ENCODE data around the gene ANTXR2.
"Not testable (repeated sequence)": the region's sequence is repeated elsewhere in the genome, so short reads cannot be mapped to it uniquely, and the experiment has no call there.

ANTXR2 gene

DNA sequence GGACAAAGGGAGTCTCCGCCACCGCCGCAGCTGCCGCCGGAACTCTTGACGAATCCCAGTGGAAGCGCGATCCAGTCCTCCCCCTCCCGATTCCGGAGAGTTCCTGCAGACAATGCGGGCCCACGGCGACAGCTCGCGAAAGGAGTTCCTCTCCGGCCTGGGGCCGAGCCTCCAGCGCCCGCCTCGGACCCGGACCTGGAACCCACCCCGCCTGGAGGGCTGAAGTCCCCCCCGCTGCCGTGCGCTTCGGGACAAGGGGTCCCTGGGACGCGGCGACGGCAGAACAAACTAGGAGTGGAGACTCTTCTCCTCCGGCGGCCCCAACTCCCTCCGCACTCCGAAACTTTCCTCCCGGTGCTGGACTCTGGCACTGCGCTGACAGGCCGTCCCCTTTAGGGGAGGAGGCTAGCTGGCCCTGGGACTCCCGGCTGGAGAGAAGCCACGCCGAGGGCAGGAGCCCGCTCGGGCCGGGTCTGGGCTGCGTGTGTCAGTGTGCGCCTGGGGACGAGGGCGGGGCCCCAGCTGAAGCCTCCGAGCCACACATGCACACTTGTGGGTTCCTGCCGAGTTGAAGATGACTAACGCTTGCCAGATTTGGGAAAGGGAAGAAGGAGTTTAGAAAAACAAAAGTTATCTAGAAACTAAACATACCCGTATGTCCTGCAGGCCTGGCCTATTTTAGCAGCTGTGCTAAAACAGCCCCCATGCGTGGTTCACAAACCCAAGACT lies at the start of gene ANTXR2:
TSS of gene ANTXR2 (minus strand) at position 486 of the 729 bp plus-strand sequence. CDS start 669 bp downstream, outside the sequence.
- DNase-seq, result no peak

- not testable (repeated sequence) for DNase-seq
These were observed 48.8 kb upstream of the ANTXR2 start for GRCh38 chr4:80121815-80122214.

DNA sequence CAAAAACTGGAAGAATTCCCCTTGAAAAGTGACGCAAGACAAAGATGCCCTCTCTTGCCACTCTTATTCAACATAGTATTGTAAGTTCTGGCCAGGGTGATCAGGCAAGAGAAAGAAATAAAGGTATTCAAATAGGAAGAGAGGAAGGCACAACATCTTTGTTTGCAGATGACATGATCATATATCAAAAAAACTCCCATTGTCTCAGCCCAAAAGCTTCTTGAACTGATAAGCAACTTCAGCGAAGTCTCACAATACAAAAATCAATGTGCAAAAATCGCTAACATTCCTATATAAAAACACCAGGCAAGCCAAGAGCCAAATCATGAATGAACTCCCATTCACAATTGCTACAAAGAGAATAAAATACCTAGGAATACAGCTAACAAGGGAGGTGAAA lies 46.6 kb upstream of the ANTXR2 start:
- DNase-seq, result not testable (repeated sequence)

- no peak for DNase-seq
These were observed 43.5 kb upstream of the ANTXR2 start for GRCh38 chr4:80116516-80116915.

- DNase-seq, result no peak
These were observed 42.5 kb upstream of the ANTXR2 start for GRCh38 chr4:80115368-80116181.

DNA sequence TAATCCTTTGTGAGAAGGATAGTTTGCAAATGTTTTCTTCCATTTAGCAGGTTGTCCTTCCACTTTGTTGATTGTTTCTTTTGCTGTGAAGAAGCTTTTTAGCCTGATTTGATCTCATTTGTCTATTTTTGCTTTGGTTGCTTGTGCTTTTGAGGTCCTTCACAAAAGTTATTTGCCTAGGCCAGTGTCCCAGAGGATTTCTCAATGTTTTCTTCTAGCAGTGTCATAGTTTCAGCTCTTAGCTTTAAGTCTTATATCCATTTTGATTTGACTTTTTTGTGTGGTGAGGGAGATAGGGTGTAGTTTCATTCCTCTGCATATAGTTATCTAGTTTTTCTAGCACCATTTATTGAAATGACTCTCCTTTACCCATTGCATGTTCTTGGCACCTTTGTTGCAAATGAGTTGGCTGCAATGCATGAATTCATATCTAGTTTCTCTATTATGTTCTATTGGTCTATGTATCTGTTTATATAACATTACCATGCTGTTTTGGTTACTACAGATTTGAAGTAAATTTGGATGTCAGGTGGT lies 41.8 kb upstream of the ANTXR2 start:
- DNase-seq, result no peak

- no peak for DNase-seq
These were observed 40.6 kb upstream of the ANTXR2 start for GRCh38 chr4:80113615-80114014.

DNA sequence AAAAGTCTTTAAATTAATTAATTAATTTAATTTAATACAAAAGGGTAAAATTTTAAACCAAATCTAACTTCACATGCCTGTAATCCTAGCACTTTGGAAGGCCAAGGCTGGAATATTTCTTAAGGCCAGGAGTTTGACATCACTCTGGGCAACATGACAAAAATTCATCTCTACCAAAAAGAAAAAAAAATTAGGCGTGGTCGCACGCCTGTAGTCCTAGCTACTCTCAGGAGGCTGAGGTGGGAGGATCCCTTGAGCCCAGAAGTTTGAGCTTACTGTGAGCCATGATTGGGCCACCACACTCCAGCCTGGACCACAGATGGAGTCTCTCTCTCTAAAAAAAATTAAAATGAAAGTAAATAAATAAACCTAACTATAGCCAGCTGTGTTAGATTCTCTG lies 39.2 kb upstream of the ANTXR2 start:
- no peak for DNase-seq

DNA sequence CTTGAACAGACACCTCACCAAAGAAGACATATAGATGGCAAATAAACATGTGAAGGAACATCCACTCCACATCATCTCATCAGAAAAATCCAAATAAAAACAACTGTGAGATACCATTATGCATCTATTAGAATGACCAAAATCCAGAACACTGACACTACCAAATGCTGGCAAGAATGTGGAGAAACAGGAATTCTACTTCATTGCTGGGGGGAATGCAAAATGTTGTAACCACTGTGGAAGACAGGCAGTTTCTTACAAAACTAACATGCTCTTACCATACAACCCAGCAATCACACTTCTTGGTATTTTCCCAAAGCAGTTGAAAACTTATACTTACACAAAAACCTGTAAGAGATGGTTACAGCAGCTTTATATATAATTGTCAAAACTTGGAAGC lies 38.2 kb upstream of the ANTXR2 start:
- no peak for DNase-seq

DNA sequence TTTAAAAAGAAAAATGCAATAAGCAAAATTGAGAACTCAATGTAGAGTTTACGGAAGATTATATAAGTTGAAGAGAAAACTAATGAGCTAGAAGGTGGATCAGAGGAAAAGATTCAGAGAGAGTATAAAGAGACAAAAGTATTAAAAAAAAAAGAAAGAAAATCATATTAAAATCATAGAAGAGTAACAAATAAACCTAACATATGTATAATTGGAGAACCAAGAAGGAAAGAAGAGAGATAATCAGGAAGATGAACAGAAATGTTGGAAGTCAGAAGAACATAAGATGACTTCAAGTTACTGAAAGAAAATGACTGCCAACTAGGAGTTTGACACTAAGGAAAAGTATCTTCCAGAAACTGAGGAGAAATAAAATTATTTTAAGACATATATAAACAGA lies 34.3 kb upstream of the ANTXR2 start:
- no peak for DNase-seq

DNA sequence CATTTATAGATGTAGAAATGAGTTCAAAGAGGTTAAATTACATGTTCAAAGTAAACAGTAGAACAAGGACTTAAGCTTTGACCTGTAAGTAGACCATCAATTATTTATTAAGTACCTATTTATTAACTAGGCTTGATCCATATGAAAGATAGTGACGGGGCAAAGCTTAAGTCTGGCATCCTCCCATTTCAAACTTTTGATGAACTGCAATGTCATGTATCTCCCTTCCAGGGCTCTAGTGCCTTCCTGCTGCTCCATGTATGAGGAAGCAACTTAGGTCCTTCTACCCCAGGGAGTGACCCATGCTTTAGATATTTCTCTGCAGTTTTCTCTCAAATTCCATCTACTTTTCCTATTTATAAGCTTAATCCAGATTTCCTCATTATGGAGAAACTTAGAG lies 31.9 kb upstream of the ANTXR2 start:
- no peak for DNase-seq

- DNase-seq, result no peak
These were observed 30.6 kb upstream of the ANTXR2 start for GRCh38 chr4:80103629-80104028.

DNA sequence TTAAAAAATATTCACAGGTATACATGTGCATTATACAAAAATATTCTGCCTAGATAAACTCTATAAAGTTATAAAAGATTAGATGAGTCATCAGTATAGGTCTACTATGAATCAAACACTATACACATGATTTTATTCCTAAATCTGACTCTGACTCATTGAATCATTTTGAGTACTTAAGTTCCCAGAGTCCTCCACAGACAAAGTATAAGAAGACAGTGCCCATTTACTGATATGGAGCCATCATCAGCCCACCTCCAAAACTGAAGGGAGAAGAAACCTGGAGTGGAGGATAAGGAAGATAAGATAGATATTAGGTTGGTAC lies 28.7 kb upstream of the ANTXR2 start:
- DNase-seq, result no peak

GRCh38 chr4:80101071-80101791 lies 28.2 kb upstream of the ANTXR2 start:
- DNase-seq, result no peak

DNA sequence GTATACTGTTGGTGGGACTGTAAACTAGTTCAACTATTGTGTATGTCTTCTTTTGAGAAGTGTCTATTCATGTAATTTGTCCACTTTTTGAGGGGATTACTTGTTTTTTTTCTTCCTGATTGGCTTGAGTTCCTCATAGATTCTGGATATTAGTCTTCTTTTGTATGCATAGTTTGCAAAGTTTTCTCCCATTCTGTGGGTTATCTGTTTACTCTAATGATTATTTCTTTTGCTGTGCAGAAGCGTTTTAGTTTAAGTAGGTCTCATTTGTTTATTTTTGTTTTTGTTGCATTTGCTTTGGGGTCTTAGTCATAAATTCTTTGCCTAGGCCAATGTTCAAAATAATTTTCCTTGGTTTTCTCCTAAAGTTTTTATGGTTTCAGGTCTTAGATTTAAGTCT lies 26.6 kb upstream of the ANTXR2 start:
- DNase-seq, result no peak

- DNase-seq, result no peak
These were observed 25.6 kb upstream of the ANTXR2 start for GRCh38 chr4:80098635-80099034.

GRCh38 chr4:80097400-80098177 lies 24.6 kb upstream of the ANTXR2 start:
- DNase-seq, result no peak

DNA sequence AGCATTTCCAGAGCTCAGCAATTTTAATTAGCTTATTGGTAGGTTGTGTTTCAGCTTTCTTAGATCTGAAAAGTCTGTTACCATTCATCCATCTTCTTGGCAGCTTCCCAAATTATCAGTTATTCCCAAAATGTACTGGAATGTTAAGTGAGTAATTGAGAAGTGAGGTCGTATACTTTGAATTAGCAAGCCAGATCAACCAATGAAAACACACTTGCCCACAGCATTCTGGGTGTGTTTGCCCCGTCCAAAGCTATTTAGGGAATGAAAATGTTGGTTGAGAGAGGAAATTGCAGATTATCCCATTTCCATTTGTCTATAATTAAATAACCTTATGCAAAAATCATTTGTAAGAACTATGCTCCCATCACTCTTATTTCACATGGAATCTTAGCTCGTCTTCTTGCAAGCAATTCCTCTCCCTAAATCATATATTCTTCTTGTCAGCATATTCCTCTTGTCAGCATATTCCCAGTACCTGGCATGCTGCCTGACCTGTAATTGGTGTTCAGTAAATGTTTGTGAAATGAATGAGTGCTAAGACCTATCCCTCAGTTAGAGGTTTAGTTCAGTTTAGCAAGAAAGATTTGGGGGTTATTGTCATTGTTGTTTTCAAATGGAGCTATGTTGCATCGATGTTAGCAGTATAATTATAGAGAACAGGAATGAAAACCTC lies 23.3 kb upstream of the ANTXR2 start:
- no peak for DNase-seq

DNA sequence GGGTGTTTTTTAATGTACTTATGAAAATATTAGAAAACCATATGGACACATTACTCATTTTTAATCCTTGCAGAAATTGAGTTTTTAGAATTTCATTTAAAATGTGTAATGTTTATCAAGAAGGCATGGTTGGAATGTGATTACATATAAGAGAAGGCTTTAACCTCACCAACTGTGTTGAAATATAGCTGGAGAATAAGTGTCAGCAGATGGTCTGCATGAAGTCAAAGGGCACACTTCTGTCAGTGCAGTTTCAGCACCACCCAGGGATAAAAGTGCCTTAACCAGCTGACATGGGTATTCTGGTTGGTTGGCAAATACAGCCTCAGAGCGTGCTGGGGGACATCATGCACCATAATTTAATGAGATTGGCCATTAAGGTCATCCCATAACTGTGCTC lies 21.2 kb upstream of the ANTXR2 start:
- DNase-seq, result no peak

GRCh38 chr4:80093563-80093962 lies 20.5 kb upstream of the ANTXR2 start:
- no peak for DNase-seq

DNA sequence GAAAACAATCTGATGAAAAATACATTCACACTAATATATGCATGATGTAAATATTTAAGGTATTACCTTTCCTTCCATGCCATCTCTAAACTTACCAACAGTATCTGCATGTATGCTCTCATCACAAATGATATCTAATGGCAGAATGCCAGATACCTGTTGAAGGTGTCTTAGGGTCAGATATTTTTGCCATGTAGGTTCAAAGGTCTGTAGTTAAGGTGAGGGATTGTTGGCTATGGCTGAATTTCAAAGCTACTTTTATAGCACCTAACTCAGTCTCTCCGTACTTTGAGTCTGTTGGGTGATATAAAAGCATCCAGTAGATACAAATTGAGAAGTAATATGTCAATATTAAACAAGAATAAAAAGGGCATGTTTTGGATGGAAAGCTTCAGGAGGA lies 19.8 kb upstream of the ANTXR2 start:
- no peak for DNase-seq

DNA sequence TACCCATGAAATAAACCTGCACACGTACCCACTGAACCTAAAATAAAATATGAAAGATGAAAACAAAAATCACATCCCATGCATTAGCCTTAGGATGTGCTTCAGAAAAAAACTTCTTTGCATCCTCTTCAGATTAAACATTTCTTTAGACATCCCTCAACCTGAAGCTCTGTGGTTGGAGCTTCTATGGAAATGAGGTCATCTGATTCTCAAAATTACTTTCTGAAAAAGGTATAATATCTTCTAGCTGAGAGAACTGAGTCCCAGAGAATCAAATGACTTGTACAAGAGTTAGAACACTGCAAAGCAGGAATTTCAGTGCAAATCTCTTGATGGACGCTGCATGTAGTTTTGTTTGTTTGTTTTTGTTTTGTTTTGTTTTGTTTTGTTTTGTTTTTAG lies 19.1 kb upstream of the ANTXR2 start:
- no peak for DNase-seq

Data from NCI-H2107 (cell line).